ENCODE results near the gene GBX2. TPM values are rescaled to one million over a fixed set of nuclear protein-coding genes. Genes with fewer than 3 reads are reported as not detected.

The GBX2 gene
- total and polyA plus RNA-seq, 2 experiments from 2014 or later = 0.99 to 1.3 TPM

- DNase-seq (ENCODE audit: low spot score) (no peak), ATAC-seq (no peak)
- Histone ChIP-seq H2AFZ (no peak overlapping the region), H3K4me2 (peak overlapping the region; percentile 87; the same call in 1 of the 2 replicates), H3K4me3 (peak overlapping the region; percentile 17; the same call in 1 of the 2 replicates), H3K36me3 (ENCODE audit: insufficient read depth) (no peaks in the 10 kb centered on the region), H3K27ac (ENCODE audit: low read depth) (no peak overlapping the region), H3K4me1 (ENCODE audit: insufficient read depth) (peaks cover 53% of the 10 kb centered on the region), H3K27me3 (ENCODE audit: insufficient read depth) (peaks cover 100% of the 10 kb centered on the region), H3K79me2 (replicated peaks; ENCODE audit: insufficient read depth) (no peaks in the 10 kb centered on the region), H3F3A (replicated peaks; ENCODE audit: low read depth) (peaks cover 39% of the 10 kb centered on the region), H4K20me1 (replicated peaks; ENCODE audit: insufficient read depth) (peaks cover 13% of the 10 kb centered on the region), H3K9me2 (ENCODE audit: insufficient read depth) (no peaks in the 10 kb centered on the region)
- H3K4me1 Mint-ChIP-seq = peaks cover 56% of the 10 kb centered on the region
- no peak for TF ChIP-seq NANOG (IDR thresholded peaks at IDR 0.05; ENCODE audit: borderline replicate concordance)
- TF ChIP-seq EZH2 (IDR thresholded peaks at IDR 0.05; ENCODE audit: low read depth, unreplicated experiment) = no peak
- TF ChIP-seq POLR2AphosphoS5 (IDR thresholded peaks at IDR 0.05; ENCODE audit: low read depth) = no peak
- no peak for TF ChIP-seq ZNF331 (CRISPR knock-in tag; IDR thresholded peaks at IDR 0.05; ENCODE audit: low read depth)
- no peak for TF ChIP-seq STAT1 (IDR thresholded peaks at IDR 0.05; ENCODE audit: unreplicated experiment)
- no peak for TF ChIP-seq EZH2phosphoT487 (IDR thresholded peaks at IDR 0.05; ENCODE audit: unreplicated experiment)
- no peak for TF ChIP-seq JUNB (IDR thresholded peaks at IDR 0.05; ENCODE audit: unreplicated experiment)
- peaks cover 2% of the 10 kb centered on the region; the same call in 1 of the 3 replicates for H3K9me3 Mint-ChIP-seq
- H3K4me3 Mint-ChIP-seq = peak overlapping the region; percentile 26; the same call in 1 of the 3 replicates
- H3K36me3 Mint-ChIP-seq (ENCODE audit: low read depth) = peaks cover 17% of the 10 kb centered on the region
- H3K27me3 Mint-ChIP-seq (ENCODE audit: insufficient read depth, low read depth, poor library complexity) = peaks cover 93% of the 10 kb centered on the region
- no peak overlapping the region for H3K27ac Mint-ChIP-seq
These were observed 6.7 kb downstream of the GBX2 start for GRCh38 chr2:236161531-236161930.

GRCh38 chr2:236161082-236161462, 7.1 kb downstream of the GBX2 start:
- Mint-ChIP-seq H3K4me1 (peaks cover 52% of the 10 kb centered on the region), H3K4me3 (peak overlapping the region; percentile 26; the same call in 1 of the 3 replicates), H3K9me3 (peaks cover 2% of the 10 kb centered on the region; the same call in 1 of the 3 replicates), H3K36me3 (ENCODE audit: low read depth) (peaks cover 14% of the 10 kb centered on the region), H3K27me3 (ENCODE audit: insufficient read depth, low read depth, poor library complexity) (peaks cover 93% of the 10 kb centered on the region), H3K27ac (no peak overlapping the region)
- Histone ChIP-seq H2AFZ (no peak overlapping the region), H3K27me3 (ENCODE audit: insufficient read depth) (peaks cover 100% of the 10 kb centered on the region), H3K79me2 (replicated peaks; ENCODE audit: insufficient read depth) (no peaks in the 10 kb centered on the region), H3K4me2 (peak overlapping the region; percentile 87; the same call in 1 of the 2 replicates), H4K20me1 (replicated peaks; ENCODE audit: insufficient read depth) (peaks cover 13% of the 10 kb centered on the region), H3K4me3 (peak overlapping the region; percentile 17; the same call in 1 of the 2 replicates), H3K27ac (ENCODE audit: low read depth) (no peak overlapping the region), H3K4me1 (ENCODE audit: insufficient read depth) (peaks cover 48% of the 10 kb centered on the region), H3F3A (replicated peaks; ENCODE audit: low read depth) (peaks cover 37% of the 10 kb centered on the region), H3K9me2 (ENCODE audit: insufficient read depth) (no peaks in the 10 kb centered on the region), H3K36me3 (ENCODE audit: insufficient read depth) (no peaks in the 10 kb centered on the region)
- DNase-seq (ENCODE audit: low spot score) (peak; percentile 49), ATAC-seq (0 out of 3 replicates have a peak, but pooled peaks have one; percentile 1)
- TF ChIP-seq EZH2 (IDR thresholded peaks at IDR 0.05; ENCODE audit: low read depth, unreplicated experiment) = peak; percentile 71
- no peak for TF ChIP-seq CTCF (conservative IDR thresholded peaks at IDR 0.05; ENCODE audit: low read depth in 2 of 2)
- no peak for TF ChIP-seq ZNF462 (CRISPR knock-in tag; IDR thresholded peaks at IDR 0.05)
- no peak for TF ChIP-seq REST (IDR thresholded peaks at IDR 0.05; ENCODE audit: unreplicated experiment)
- no peak for TF ChIP-seq POLR2AphosphoS5 (IDR thresholded peaks at IDR 0.05; ENCODE audit: low read depth)
- TF ChIP-seq EZH2phosphoT487 (IDR thresholded peaks at IDR 0.05; ENCODE audit: unreplicated experiment) = peak; percentile 36
